H1 (cell line): Measurements from ENCODE around the gene SFXN1.

Experiments used
- ASH2L ChIP-seq: fragments of 200-600, 300-600 bp; sonication (generic); IDR thresholded peaks from one replicate; pipeline ENCODE4 v1.7.1; 2017; ENCODE audit warnings: low read length
- CTCF ChIP-seq, 3 experiments: IDR thresholded peaks; 1 replicate in 2 of 3; 2 replicates in 1 of 3; pipeline versions ENCODE4 v1.5.1 to v1.6.1; 2011; ENCODE audit warnings: low read length in 3 of 3, mild to moderate bottlenecking in 3 of 3, inconsistent platforms in 2 of 3, low read depth in 1 of 3, moderate library complexity in 1 of 3; ENCODE audit not compliant: insufficient read depth in 1 of 3; ENCODE audit errors: control extremely low read depth in 1 of 3
- GTF2F1 ChIP-seq: IDR thresholded peaks from 2 replicates; pipeline ENCODE4 v1.6.1; 2012; ENCODE audit warnings: low read depth, low read length, improper control_type of control experiment, borderline replicate concordance
- JUND ChIP-seq: IDR thresholded peaks from 2 replicates; pipeline ENCODE4 v1.6.1; 2011; ENCODE audit warnings: mild to moderate bottlenecking, improper control_type of control experiment, low read length
- MAFK ChIP-seq: IDR thresholded peaks from 2 replicates; pipeline ENCODE4 v1.6.1; 2012; ENCODE audit warnings: low read depth, mild to moderate bottlenecking, improper control_type of control experiment, low read length
- NRF1 ChIP-seq: IDR thresholded peaks from 2 replicates; pipeline ENCODE4 v1.6.1; 2011; ENCODE audit warnings: mild to moderate bottlenecking, low read depth, low read length, improper control_type of control experiment
- POLR2AphosphoS5 ChIP-seq: IDR thresholded peaks from 2 replicates; pipeline ENCODE4 v1.6.1; 2011; ENCODE audit warnings: low read depth, low read length
- SP2 ChIP-seq: IDR thresholded peaks from 2 replicates; pipeline ENCODE4 v1.6.1; 2012; ENCODE audit warnings: mild to moderate bottlenecking, low read length, inconsistent platforms
- TF ChIP-seq, protein P1 (sequence below): IDR thresholded peaks from 2 replicates; pipeline ENCODE4 v1.6.1; 2011; ENCODE audit warnings: low read depth, mild to moderate bottlenecking, low read length; ENCODE audit not compliant: insufficient read depth

- TF ChIP-seq GTF2F1 = no peak
- TF ChIP-seq, protein P1, sequence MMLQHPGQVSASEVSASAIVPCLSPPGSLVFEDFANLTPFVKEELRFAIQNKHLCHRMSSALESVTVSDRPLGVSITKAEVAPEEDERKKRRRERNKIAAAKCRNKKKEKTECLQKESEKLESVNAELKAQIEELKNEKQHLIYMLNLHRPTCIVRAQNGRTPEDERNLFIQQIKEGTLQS = no peak
- TF ChIP-seq CTCF (IDR thresholded peaks at IDR 0.05; ENCODE audit: control extremely low read depth in 1 of 3, insufficient read depth in 1 of 3, low read depth in 1 of 3, low read length in 3 of 3) = no peak
- no peak for TF ChIP-seq MAFK
- TF ChIP-seq POLR2AphosphoS5 = no peak
- TF ChIP-seq JUND = no peak
- TF ChIP-seq SP2 = no peak
- no peak for TF ChIP-seq NRF1
- TF ChIP-seq ASH2L = no peak
Observed at GRCh38 chr5:175544586-175544985, 66.2 kb downstream of the SFXN1 start.
